ENCODE measurements around the gene EVA1B.

EVA1B gene

DNA sequence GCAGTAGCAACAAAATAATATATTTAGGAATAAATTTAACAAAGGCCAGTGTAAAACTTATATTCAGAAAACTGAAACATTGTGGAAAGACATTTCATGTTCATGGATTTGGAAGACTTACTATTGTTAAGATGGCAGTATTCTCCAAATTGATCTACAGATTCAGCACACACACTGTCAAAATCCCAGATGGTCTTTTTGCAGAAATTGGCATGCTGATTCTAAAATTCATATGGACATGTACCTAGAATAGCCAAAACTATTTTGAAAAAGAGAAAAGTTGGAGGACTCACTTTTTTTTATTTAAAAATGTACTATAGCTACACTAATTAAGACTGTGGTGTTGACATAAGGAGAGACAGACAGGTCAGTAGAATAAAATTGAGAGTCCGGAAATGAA is 49.2 kb downstream of the EVA1B start:
- DNase-seq = no peak

DNA sequence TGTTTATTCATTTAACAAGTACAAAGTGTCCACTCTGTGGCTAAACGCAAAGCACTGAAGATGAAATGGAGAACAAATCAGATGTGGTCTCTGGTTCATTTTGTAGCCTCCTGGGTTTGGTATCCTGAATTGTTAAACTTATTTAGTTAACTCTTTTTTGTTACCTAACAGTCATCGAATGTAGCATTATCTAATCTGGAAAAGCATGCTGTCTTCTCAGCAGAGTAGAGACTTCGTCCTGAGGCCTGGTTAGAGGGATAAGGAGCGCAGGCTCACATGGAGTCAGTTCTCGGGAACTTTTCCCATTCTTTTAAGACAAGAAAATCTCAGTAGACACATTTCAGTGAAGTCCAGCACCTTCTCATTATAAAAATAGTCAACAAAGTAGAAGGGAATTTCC is 50.4 kb downstream of the EVA1B start:
- DNase-seq = no peak
